GM10248 (cell line): ENCODE results near the gene SERTM1.

ENCODE experiments used
- CTCF ChIA-PET: fragments of 300-600 bp; sonication (Branson Sonifier 250); formaldehyde crosslinking; extraction: SDS; loops from one replicate; lab custom pipeline; 2021; ENCODE audit warnings: antibody characterized with exemption; lab: Yijun Ruan, JAX
- POLR2A ChIA-PET: fragments of 350-650 bp; sonication (Branson Sonifier 250); formaldehyde crosslinking; extraction: SDS; loops from one replicate; lab custom pipeline; 2020; ENCODE audit warnings: antibody characterized with exemption; lab: Yijun Ruan, JAX
- DNase-seq: peaks from one replicate; pipeline ENCODE4 v3.0.0; 2012; ENCODE audit errors: extremely low spot score
- TF ChIP-seq, protein P1 (sequence below): IDR thresholded peaks from 2 replicates; pipeline ENCODE4 v1.5.1; 2012; ENCODE audit warnings: mild to moderate bottlenecking, low read depth; ENCODE audit errors: extremely low read depth, missing control alignments, control extremely low read depth

The SERTM1 gene

DNA sequence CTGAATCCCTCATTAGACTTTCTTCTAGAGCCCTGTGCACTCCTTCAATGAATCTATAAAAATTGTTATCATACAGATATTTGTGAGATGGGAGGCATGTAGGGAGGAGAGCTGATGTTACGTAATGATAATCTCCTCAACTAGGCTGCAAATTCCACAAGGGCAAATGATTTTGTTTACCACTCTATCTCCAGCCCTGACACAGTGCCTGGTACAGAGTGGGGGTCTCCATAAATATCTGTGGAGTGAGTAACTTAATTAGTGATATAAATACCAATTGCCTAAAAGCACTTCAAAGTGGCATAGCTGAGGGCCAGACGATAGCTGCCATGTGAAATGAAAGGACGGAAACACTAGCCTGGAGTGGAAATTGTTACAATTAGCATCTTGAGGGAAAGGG lies 54.2 kb downstream of the SERTM1 start:
- POLR2A ChIA-PET = no interaction called here
- TF ChIP-seq, protein P1, sequence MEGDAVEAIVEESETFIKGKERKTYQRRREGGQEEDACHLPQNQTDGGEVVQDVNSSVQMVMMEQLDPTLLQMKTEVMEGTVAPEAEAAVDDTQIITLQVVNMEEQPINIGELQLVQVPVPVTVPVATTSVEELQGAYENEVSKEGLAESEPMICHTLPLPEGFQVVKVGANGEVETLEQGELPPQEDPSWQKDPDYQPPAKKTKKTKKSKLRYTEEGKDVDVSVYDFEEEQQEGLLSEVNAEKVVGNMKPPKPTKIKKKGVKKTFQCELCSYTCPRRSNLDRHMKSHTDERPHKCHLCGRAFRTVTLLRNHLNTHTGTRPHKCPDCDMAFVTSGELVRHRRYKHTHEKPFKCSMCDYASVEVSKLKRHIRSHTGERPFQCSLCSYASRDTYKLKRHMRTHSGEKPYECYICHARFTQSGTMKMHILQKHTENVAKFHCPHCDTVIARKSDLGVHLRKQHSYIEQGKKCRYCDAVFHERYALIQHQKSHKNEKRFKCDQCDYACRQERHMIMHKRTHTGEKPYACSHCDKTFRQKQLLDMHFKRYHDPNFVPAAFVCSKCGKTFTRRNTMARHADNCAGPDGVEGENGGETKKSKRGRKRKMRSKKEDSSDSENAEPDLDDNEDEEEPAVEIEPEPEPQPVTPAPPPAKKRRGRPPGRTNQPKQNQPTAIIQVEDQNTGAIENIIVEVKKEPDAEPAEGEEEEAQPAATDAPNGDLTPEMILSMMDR = no peak
- CTCF ChIA-PET = interaction anchor here (2.9 kb wide), 1 partner anchor 17 kb away, joined by 15 read pairs; no protein-coding TSS in a partner anchor
- no peak for DNase-seq

- TF ChIP-seq, protein P1 = peak; percentile 49
- ChIA-PET CTCF (interaction anchor here (0.5 to 4.2 kb wide), 19 partner anchors 10 to 757 kb away, joined by 3 to 21 read pairs (median 4); partner anchors contain the start of gene SPART), POLR2A (no interaction called here)
- DNase-seq = peak; percentile 19
Observed at GRCh38 chr13:36736119-36736726, 62.4 kb downstream of the SERTM1 start.

DNA sequence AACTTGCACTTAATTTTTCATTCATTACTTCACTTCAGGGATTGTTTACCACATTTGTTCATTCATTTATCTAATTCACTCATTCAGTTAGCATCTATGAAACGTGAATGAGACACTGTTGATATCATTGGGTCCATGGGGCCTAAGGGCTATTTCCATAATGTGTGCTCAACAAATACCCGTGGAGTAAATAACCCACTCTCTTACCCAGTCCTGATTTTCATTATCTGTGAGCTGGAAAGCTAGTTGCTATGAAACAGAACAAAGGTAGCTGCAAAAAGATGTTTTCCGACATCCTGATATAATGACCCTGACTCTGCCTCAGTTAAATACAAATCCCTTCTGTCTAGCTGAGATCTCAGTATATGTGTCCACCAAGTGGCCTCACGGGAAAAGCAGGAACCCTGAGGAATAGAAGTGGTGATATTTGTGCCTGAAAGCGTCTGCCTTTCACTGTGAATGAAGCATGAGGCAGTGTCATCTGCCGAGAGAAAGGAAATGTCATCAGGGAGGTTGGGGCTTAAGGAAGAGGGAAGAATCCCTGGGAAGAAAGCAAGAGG lies 63.8 kb downstream of the SERTM1 start:
- TF ChIP-seq, protein P1 = no peak
- ChIA-PET CTCF (interaction anchor here (2.0 to 4.2 kb wide), 3 partner anchors 11 to 391 kb away, joined by 4 to 21 read pairs (median 6); partner anchors contain the start of gene SPART), POLR2A (no interaction called here)
- DNase-seq = no peak

- ChIA-PET CTCF (interaction anchor here (0.8 to 3.7 kb wide), 4 partner anchors 9 to 17 kb away, joined by 3 to 21 read pairs (median 9); no protein-coding TSS in a partner anchor), POLR2A (no interaction called here)
- TF ChIP-seq, protein P1 = no peak
- no peak for DNase-seq
Observed at GRCh38 chr13:36745436-36745835, 71.6 kb downstream of the SERTM1 start.

DNA sequence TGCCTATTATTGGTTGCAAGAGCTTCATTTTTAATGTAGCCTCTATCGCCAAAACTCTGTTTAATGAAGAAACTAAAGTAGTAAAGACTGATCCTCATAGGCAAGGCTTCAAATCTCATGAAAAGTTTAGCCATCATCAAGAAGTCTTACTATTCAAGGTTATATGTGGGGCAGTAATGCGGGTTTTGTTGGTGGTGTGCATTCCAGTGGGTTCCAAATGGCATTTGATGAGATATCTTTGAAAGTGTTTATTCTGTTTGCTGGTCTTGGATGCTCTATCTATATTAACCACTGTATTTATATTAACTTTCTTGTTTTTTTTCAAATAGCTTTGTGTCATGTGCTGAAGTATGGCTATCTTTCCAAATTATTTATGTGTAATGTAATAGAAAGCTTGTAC lies 72.2 kb downstream of the SERTM1 start:
- POLR2A ChIA-PET = no interaction called here
- TF ChIP-seq, protein P1 = no peak
- DNase-seq = no peak
- CTCF ChIA-PET = interaction anchor here (1.2 to 3.7 kb wide), 3 partner anchors 10 to 17 kb away, joined by 3 to 21 read pairs (median 15); no protein-coding TSS in a partner anchor
